ENCODE data around the gene ZNF318.

- TF ChIP-seq TCF12 (IDR thresholded peaks at IDR 0.05) (no peak), FOSL2 (IDR thresholded peaks at IDR 0.05; ENCODE audit: borderline replicate concordance, low read depth) (no peak), CTCF (IDR thresholded peaks at IDR 0.05) (no peak), NRF1 (IDR thresholded peaks at IDR 0.05; ENCODE audit: low read depth, low read length) (no peak), EZH2phosphoT487 (IDR thresholded peaks at IDR 0.05; ENCODE audit: borderline replicate concordance, low read depth) (no peak), NFIC (IDR thresholded peaks at IDR 0.05; ENCODE audit: borderline replicate concordance) (no peak), GATA2 (CRISPR knock-in tag; IDR thresholded peaks at IDR 0.05) (no peak), GABPA (IDR thresholded peaks at IDR 0.05; ENCODE audit: low read depth) (no peak), REST (IDR thresholded peaks at IDR 0.05; ENCODE audit: low read depth, low read length) (no peak), POLR2AphosphoS5 (IDR thresholded peaks at IDR 0.05; ENCODE audit: low read depth, low read length) (no peak), ZBTB33 (IDR thresholded peaks at IDR 0.05; ENCODE audit: borderline replicate concordance, low read depth) (no peak), MXI1 (IDR thresholded peaks at IDR 0.05; ENCODE audit: low read depth, low read length) (no peak), RFX5 (IDR thresholded peaks at IDR 0.05; ENCODE audit: low read length) (no peak), SMC3 (IDR thresholded peaks at IDR 0.05; ENCODE audit: low read depth, low read length) (no peak)
These were observed 37.6 kb downstream of the ZNF318 start for GRCh38 chr6:43331891-43332290.

All from SK-N-SH (cell line).